ENCODE results near the gene IMPA2.

Gene IMPA2

GRCh38 chr18:11980494-11981191, 664 bp upstream of the IMPA2 start:
- H3K4me3 ChIP-seq (ENCODE audit: low read length), result peak overlapping the region; percentile 77
- DNase-seq (ENCODE audit: low read depth), result peak; percentile 96
- peaks cover 22% of the 10 kb centered on the region for H3K4me1 ChIP-seq (ENCODE audit: control insufficient read depth, insufficient read depth, low read length)
- no peaks in the 10 kb centered on the region for H3K9me3 ChIP-seq (ENCODE audit: control insufficient read depth, low read length)
- H3K36me3 ChIP-seq (ENCODE audit: control insufficient read depth, insufficient read depth, low read length, severe bottlenecking), result no peaks in the 10 kb centered on the region
- H3K9ac ChIP-seq (ENCODE audit: low read length), result peak overlapping the region; percentile 87
- H3K27me3 ChIP-seq (replicated peaks; ENCODE audit: control insufficient read depth, insufficient read depth, low read length), result no peaks in the 10 kb centered on the region

GRCh38 chr18:11981543-11982366, 448 bp downstream of the IMPA2 start:
- peak overlapping the region; percentile 85 for H3K9ac ChIP-seq (ENCODE audit: low read length)
- peak overlapping the region; percentile 82 for H3K4me3 ChIP-seq (ENCODE audit: low read length)
- no peaks in the 10 kb centered on the region for H3K27me3 ChIP-seq (replicated peaks; ENCODE audit: control insufficient read depth, insufficient read depth, low read length)
- H3K36me3 ChIP-seq (ENCODE audit: control insufficient read depth, insufficient read depth, low read length, severe bottlenecking), result no peaks in the 10 kb centered on the region
- DNase-seq (ENCODE audit: low read depth), result peak; percentile 47
- H3K4me1 ChIP-seq (ENCODE audit: control insufficient read depth, insufficient read depth, low read length), result peaks cover 19% of the 10 kb centered on the region
- H3K9me3 ChIP-seq (ENCODE audit: control insufficient read depth, low read length), result no peaks in the 10 kb centered on the region

DNA sequence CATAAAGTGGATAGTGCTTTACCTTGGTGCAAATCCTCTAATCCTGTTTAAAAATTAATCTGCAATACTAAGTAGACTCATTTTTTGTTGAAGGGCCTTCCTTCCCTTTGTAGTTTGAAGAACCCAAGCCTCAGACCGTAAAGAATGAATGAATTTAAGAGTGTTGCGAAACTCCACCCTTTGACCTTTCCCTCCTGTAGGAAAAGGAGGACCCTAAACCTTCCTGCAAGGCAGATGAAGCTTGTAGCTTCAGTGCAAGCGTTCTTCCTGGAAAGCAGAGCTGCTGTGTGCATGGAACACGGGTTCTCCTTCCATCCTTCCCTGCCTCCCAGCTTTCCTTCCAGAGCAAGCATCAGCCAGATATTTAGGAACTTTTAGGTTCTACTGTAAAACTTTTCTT, 1.7 kb downstream of the IMPA2 start:
- DNase-seq (ENCODE audit: low read depth), result no peak
- Histone ChIP-seq H3K36me3 (ENCODE audit: control insufficient read depth, insufficient read depth, low read length, severe bottlenecking) (no peaks in the 10 kb centered on the region), H3K9ac (ENCODE audit: low read length) (peak overlapping the region; percentile 67), H3K4me3 (ENCODE audit: low read length) (no peak overlapping the region), H3K9me3 (ENCODE audit: control insufficient read depth, low read length) (no peaks in the 10 kb centered on the region), H3K27me3 (replicated peaks; ENCODE audit: control insufficient read depth, insufficient read depth, low read length) (no peaks in the 10 kb centered on the region), H3K4me1 (ENCODE audit: control insufficient read depth, insufficient read depth, low read length) (peaks cover 26% of the 10 kb centered on the region)

DNA sequence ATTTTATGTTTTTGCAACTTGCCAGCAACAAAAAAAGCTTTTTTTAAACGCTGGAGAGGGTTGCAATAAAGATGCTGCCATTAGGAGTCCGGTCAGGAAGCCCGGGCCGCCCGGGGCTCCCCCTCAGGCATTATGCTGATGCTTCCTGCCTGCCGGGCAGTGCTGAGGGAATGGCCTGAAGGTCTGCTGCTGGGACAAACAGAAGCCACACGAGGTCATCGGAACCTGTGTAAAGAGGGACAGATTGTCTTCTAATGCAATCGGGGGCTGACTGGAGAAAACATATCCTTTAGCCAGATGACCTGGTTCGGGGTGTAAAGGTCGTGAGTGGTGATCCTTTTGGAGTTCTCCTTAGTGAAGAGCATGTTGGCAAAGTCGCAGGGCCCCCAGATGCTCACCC, 2.3 kb downstream of the IMPA2 start:
- Histone ChIP-seq H3K4me1 (ENCODE audit: control insufficient read depth, insufficient read depth, low read length) (peaks cover 26% of the 10 kb centered on the region), H3K4me3 (ENCODE audit: low read length) (no peak overlapping the region), H3K36me3 (ENCODE audit: control insufficient read depth, insufficient read depth, low read length, severe bottlenecking) (no peaks in the 10 kb centered on the region), H3K27me3 (replicated peaks; ENCODE audit: control insufficient read depth, insufficient read depth, low read length) (no peaks in the 10 kb centered on the region), H3K9ac (ENCODE audit: low read length) (peak overlapping the region; percentile 67), H3K9me3 (ENCODE audit: control insufficient read depth, low read length) (no peaks in the 10 kb centered on the region)
- DNase-seq (ENCODE audit: low read depth), result no peak

DNA sequence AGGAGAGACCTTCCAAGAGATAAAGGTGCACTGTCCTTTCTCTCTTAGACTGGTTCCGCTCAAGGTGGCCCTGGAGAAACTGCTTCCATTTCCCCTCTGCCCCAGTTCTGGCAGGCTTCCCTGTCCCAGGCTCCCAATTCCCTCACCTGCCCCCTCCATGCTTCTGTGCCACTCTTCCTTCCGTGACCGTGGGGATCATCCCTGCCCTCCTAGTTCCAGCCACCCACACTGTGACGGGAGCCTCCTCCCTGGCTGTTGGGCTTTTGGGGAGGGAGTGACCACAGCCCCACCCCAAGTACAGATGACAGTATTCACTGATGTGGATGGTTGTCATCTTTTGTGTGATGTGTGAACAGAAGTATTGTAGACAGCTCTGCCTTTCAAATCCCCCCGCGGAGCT, 2.8 kb downstream of the IMPA2 start:
- Histone ChIP-seq H3K27me3 (replicated peaks; ENCODE audit: control insufficient read depth, insufficient read depth, low read length) (no peaks in the 10 kb centered on the region), H3K36me3 (ENCODE audit: control insufficient read depth, insufficient read depth, low read length, severe bottlenecking) (no peaks in the 10 kb centered on the region), H3K9me3 (ENCODE audit: control insufficient read depth, low read length) (no peaks in the 10 kb centered on the region), H3K4me3 (ENCODE audit: low read length) (no peak overlapping the region), H3K9ac (ENCODE audit: low read length) (no peak overlapping the region), H3K4me1 (ENCODE audit: control insufficient read depth, insufficient read depth, low read length) (peaks cover 26% of the 10 kb centered on the region)
- DNase-seq (ENCODE audit: low read depth), result no peak

DNA sequence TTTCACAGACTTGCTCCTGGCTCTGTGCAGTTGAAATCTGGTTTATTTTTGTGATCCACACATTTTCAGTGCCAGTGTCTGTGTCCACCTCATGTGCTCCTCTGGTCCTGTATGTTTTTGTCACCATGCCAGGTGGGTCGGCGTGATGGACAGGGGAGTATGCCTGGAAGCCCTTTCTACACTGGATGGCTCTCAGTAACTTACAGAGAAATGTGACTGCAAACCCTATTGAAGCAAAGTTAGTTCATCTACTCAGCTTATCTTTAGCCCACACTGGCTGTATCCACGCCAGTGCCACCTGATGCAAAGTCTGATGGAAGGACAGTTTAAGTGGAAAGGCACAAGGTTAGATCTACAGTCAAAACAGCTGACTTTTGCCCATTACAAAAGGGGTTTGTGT, 4.3 kb downstream of the IMPA2 start:
- Histone ChIP-seq H3K36me3 (ENCODE audit: control insufficient read depth, insufficient read depth, low read length, severe bottlenecking) (no peaks in the 10 kb centered on the region), H3K4me3 (ENCODE audit: low read length) (no peak overlapping the region), H3K27me3 (replicated peaks; ENCODE audit: control insufficient read depth, insufficient read depth, low read length) (no peaks in the 10 kb centered on the region), H3K4me1 (ENCODE audit: control insufficient read depth, insufficient read depth, low read length) (peaks cover 17% of the 10 kb centered on the region), H3K9ac (ENCODE audit: low read length) (no peak overlapping the region), H3K9me3 (ENCODE audit: control insufficient read depth, low read length) (no peaks in the 10 kb centered on the region)
- DNase-seq (ENCODE audit: low read depth), result no peak

DNA sequence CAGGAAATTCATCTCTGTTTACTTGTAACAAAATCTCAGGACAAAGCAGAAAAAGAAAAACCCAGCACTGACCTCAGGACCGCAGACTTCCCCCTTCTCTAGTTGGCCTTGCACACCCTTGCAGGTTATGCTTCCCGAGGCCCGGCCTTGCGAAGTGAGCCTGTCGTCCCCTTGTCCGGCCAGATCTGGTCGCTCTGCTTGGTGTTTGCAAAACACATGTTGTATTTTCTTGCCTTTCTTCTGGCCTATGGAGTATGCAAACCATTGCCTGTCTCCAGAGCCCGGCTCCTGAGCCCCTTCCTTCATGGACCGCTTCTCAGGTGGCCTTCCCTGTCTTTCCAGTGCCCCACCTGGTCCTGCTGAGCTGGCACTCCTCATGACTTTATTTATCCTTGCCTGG, 4.8 kb downstream of the IMPA2 start:
- no peak for DNase-seq (ENCODE audit: low read depth)
- no peaks in the 10 kb centered on the region for H3K9me3 ChIP-seq (ENCODE audit: control insufficient read depth, low read length)
- H3K36me3 ChIP-seq (ENCODE audit: control insufficient read depth, insufficient read depth, low read length, severe bottlenecking), result no peaks in the 10 kb centered on the region
- H3K4me1 ChIP-seq (ENCODE audit: control insufficient read depth, insufficient read depth, low read length), result peaks cover 17% of the 10 kb centered on the region
- H3K9ac ChIP-seq (ENCODE audit: low read length), result no peak overlapping the region
- H3K27me3 ChIP-seq (replicated peaks; ENCODE audit: control insufficient read depth, insufficient read depth, low read length), result no peaks in the 10 kb centered on the region
- no peak overlapping the region for H3K4me3 ChIP-seq (ENCODE audit: low read length)

DNA sequence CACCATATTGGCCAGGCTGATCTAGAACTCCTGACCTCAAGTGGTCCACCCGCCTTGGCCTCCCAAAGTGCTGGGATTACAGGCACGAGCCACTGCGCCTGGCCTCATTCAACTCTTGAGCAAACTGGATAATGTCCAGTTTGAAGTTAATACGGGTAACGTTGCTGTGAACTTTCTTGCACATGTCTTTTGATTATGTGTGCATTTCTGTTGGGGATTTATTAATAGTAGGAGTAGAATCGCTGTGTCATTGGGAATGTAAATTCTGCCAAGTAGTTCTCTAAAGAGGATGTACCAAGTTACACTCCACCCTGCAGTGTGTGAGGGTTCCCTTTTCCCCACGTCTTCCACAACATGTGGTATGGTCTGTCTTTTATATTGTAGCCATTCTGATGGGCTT, 6.2 kb downstream of the IMPA2 start:
- DNase-seq (ENCODE audit: low read depth), result no peak

DNA sequence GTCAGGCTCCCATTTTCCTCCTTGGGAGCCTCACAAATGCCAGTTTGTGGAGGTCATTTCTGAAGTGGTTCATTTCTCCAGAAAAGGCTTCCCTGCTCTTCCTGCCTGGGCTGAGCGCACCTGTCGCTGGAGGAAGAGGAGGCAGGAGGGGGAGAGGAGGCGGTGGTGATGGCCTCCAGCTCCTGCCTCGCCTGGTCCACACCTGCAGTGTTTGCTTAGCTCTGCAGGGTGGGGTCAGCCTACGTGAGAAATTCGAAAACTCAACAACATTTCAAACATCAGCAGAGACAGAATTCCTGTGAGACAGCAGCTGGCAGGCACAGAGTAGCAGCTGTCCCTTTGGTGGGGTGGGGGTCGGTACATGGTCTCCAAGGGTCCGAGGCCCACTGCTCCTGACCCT, 7.9 kb downstream of the IMPA2 start:
- Histone ChIP-seq H3K9ac (ENCODE audit: low read length) (no peak overlapping the region), H3K9me3 (ENCODE audit: control insufficient read depth, low read length) (no peaks in the 10 kb centered on the region), H3K4me1 (ENCODE audit: control insufficient read depth, insufficient read depth, low read length) (peaks cover 19% of the 10 kb centered on the region), H3K4me3 (ENCODE audit: low read length) (no peak overlapping the region), H3K36me3 (ENCODE audit: control insufficient read depth, insufficient read depth, low read length, severe bottlenecking) (no peaks in the 10 kb centered on the region), H3K27me3 (replicated peaks; ENCODE audit: control insufficient read depth, insufficient read depth, low read length) (no peaks in the 10 kb centered on the region)
- DNase-seq (ENCODE audit: low read depth), result no peak

More for the DNA sequence above, 6.2 kb downstream of the IMPA2 start:
- Histone ChIP-seq H3K9ac (ENCODE audit: low read length) (no peak overlapping the region), H3K36me3 (ENCODE audit: control insufficient read depth, insufficient read depth, low read length, severe bottlenecking) (no peaks in the 10 kb centered on the region), H3K9me3 (ENCODE audit: control insufficient read depth, low read length) (no peaks in the 10 kb centered on the region), H3K4me3 (ENCODE audit: low read length) (no peak overlapping the region), H3K4me1 (ENCODE audit: control insufficient read depth, insufficient read depth, low read length) (peaks cover 17% of the 10 kb centered on the region), H3K27me3 (replicated peaks; ENCODE audit: control insufficient read depth, insufficient read depth, low read length) (no peaks in the 10 kb centered on the region)

DNA sequence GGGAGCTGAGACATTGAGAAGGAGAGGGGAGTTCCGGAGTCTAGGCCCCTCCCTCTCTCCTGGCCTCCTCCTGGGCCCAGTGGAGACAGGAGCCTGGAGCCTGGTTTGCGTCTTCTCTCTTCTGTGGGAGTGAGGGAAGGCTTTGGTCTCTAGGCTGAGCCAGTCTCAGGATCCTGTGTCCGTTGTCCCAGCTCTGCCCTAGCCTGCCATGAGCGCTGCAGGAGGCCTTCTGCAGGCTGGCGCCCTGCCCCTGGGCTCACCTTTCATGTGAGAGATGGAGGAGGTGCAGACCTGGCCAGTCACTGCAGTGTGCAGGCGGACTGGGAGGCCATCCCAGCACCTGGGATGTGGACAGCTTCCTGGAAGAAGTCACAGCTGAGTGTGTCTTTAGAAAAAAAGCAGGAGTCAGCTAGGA, 8.7 kb downstream of the IMPA2 start:
- no peak for DNase-seq (ENCODE audit: low read depth)
- Histone ChIP-seq H3K36me3 (ENCODE audit: control insufficient read depth, insufficient read depth, low read length, severe bottlenecking) (no peaks in the 10 kb centered on the region), H3K9me3 (ENCODE audit: control insufficient read depth, low read length) (no peaks in the 10 kb centered on the region), H3K9ac (ENCODE audit: low read length) (no peak overlapping the region), H3K4me3 (ENCODE audit: low read length) (no peak overlapping the region), H3K4me1 (ENCODE audit: control insufficient read depth, insufficient read depth, low read length) (peaks cover 27% of the 10 kb centered on the region), H3K27me3 (replicated peaks; ENCODE audit: control insufficient read depth, insufficient read depth, low read length) (no peaks in the 10 kb centered on the region)

DNA sequence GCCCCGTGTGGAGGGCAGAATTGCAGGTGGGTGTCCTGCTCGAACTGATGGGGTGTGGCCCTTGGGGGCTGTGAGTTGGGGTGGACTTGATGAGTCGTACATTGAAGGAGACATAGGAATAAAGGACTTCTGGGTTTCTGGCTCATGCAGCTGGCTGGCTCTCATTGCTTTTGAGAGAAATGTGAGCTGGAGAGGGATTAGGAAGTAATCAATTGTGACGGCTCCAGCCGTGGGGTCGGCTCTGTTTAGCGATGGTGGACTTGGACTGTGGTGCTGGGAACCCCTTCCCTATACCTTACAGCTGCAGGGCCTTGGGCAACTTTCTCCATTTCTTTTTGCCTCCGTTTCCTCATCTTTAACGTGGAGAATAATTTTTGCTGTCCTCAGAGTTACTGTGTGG, 9.2 kb downstream of the IMPA2 start:
- H3K9me3 ChIP-seq (ENCODE audit: control insufficient read depth, low read length), result no peaks in the 10 kb centered on the region
- H3K36me3 ChIP-seq (ENCODE audit: control insufficient read depth, insufficient read depth, low read length, severe bottlenecking), result no peaks in the 10 kb centered on the region
- no peak overlapping the region for H3K9ac ChIP-seq (ENCODE audit: low read length)

More for the DNA sequence above, 9.2 kb downstream of the IMPA2 start:
- no peak for DNase-seq (ENCODE audit: low read depth)
- H3K4me1 ChIP-seq (ENCODE audit: control insufficient read depth, insufficient read depth, low read length), result peaks cover 31% of the 10 kb centered on the region
- no peaks in the 10 kb centered on the region for H3K27me3 ChIP-seq (replicated peaks; ENCODE audit: control insufficient read depth, insufficient read depth, low read length)
- H3K4me3 ChIP-seq (ENCODE audit: low read length), result no peak overlapping the region
